K562 (cell line): ENCODE measurements around the gene SNX30. TPM values are rescaled to one million over a fixed set of nuclear protein-coding genes. Genes with fewer than 3 reads are reported as not detected.

Experiments
- ATAC-seq: fragments of 200-7000 bp; cut with Tn5 transposase; 3 replicates; pipeline ENCODE4 v1.9.1; 2020; ENCODE audit warnings: moderate library complexity
- BruUV-seq: library from RNA; stranded (reverse); fragments of 400-500 nt; replicated peaks from 2 replicates; lab custom pipeline; 2021; lab: Mats Ljungman, UMichigan
- CTCF ChIA-PET: fragments of 300-600 bp; formaldehyde crosslinking; extraction: SDS; loops from one replicate; lab custom pipeline; 2021; ENCODE audit warnings: low intra/inter-chr PET ratio; lab: Yijun Ruan, JAX
- POLR2A ChIA-PET: fragments of 300-600, 350-650 bp; sonication (Branson Sonifier 250); formaldehyde crosslinking; extraction: SDS; loops from one replicate; lab custom pipeline; 2021; ENCODE audit warnings: antibody characterized with exemption, inconsistent platforms; lab: Yijun Ruan, JAX
- DNase-seq, 4 experiments: peaks; one replicate each; pipeline versions ENCODE4 v3.0.0 to v3.0.0-alpha.2; 2011 to 2018; ENCODE audit warnings: low spot score in 3 of 4, mixed read lengths in 3 of 4; ENCODE audit errors: extremely low read depth in 1 of 4
- FAIRE-seq: peaks from 2 replicates; lab custom pipeline; 2011; peaks lifted over from hg19 to GRCh38; lab: Jason Lieb, UNC
- H2AFZ ChIP-seq: 2 replicates; pipeline ENCODE4 v1.6.0; 2011; ENCODE audit warnings: low read depth, low read length, control low read depth, inconsistent platforms
- H3K27ac ChIP-seq: fragments of 200-600 bp; 3 replicates; pipeline ENCODE4 v1.8.0; 2011; ENCODE audit warnings: low read depth, mild to moderate bottlenecking, control low read depth, inconsistent platforms, low read length, moderate library complexity, mixed read lengths; ENCODE audit errors: extremely low read depth
- H3K27me3 ChIP-seq, 2 experiments: fragments of 300-600 bp in 1 of 2; 2 replicates in 1 of 2; 3 replicates in 1 of 2; pipeline versions ENCODE4 v1.6.0 to v1.8.0; 2011; ENCODE audit warnings: inconsistent platforms in 2 of 2, low read length in 2 of 2, mild to moderate bottlenecking in 1 of 2, mixed read lengths in 1 of 2, moderate library complexity in 1 of 2; ENCODE audit not compliant: control insufficient read depth in 2 of 2, insufficient read depth in 2 of 2
- H3K36me3 ChIP-seq: fragments of 300-600 bp; 3 replicates; pipeline ENCODE4 v1.8.0; 2011; ENCODE audit warnings: mild to moderate bottlenecking, low read length, inconsistent platforms; ENCODE audit not compliant: control insufficient read depth, insufficient read depth
- H3K4me1 ChIP-seq, 2 experiments: fragments of 200-600 bp in 1 of 2; replicated peaks in 1 of 2; 2 replicates in 1 of 2; 3 replicates in 1 of 2; pipeline versions ENCODE4 v1.5.1 to v1.8.0; 2011; ENCODE audit warnings: inconsistent platforms in 2 of 2, low read length in 2 of 2, mild to moderate bottlenecking in 1 of 2, mixed read lengths in 1 of 2, moderate library complexity in 1 of 2; ENCODE audit not compliant: control insufficient read depth in 2 of 2, insufficient read depth in 2 of 2
- H3K4me2 ChIP-seq: 2 replicates; pipeline ENCODE4 v1.6.1; 2011; ENCODE audit warnings: low read length, control low read depth, inconsistent platforms, mixed read lengths; ENCODE audit not compliant: insufficient read depth
- H3K4me3 ChIP-seq: fragments of 200-600 bp; sonication (generic), shearing (Covaris generic); 2 replicates; pipeline ENCODE4 v1.5.1; 2016; ENCODE audit warnings: control low read depth, inconsistent platforms
- H3K79me2 ChIP-seq: fragments of 200-600 bp; 3 replicates; pipeline ENCODE4 v1.8.0; 2011; ENCODE audit warnings: low read length, inconsistent platforms; ENCODE audit not compliant: control insufficient read depth, insufficient read depth
- H3K9ac ChIP-seq, 2 experiments: 2 replicates each; pipeline versions ENCODE4 v1.6.0 to v1.6.1; 2011; ENCODE audit warnings: low read depth in 2 of 2, low read length in 2 of 2, control low read depth in 1 of 2, inconsistent platforms in 1 of 2, mild to moderate bottlenecking in 1 of 2, mixed read lengths in 1 of 2; ENCODE audit not compliant: insufficient read depth in 1 of 2
- H3K9me1 ChIP-seq: one replicate; pipeline ENCODE4 v1.6.0; 2011; ENCODE audit warnings: inconsistent platforms, mild to moderate bottlenecking, low read length, moderate library complexity; ENCODE audit not compliant: control insufficient read depth, insufficient read depth
- H3K9me3 ChIP-seq: replicated peaks from 2 replicates; pipeline ENCODE4 v1.5.1; 2011; ENCODE audit warnings: low read depth, low read length, inconsistent platforms; ENCODE audit not compliant: control insufficient read depth, insufficient read depth
- H4K20me1 ChIP-seq: replicated peaks from 2 replicates; pipeline ENCODE4 v1.6.1; 2011; ENCODE audit warnings: low read length, inconsistent platforms, mixed read lengths; ENCODE audit not compliant: control insufficient read depth, insufficient read depth
- ARNT ChIP-seq, 2 experiments: fragments of 450-650 bp; IDR thresholded peaks; 2 replicates each; pipeline ENCODE4 v1.6.1; 2016; ENCODE audit warnings: mild to moderate bottlenecking in 1 of 2
- ETV5 ChIP-seq: sonication (generic); formaldehyde crosslinking; IDR thresholded peaks from 2 replicates; pipeline ENCODE4 v1.4.0; 2020; ENCODE audit warnings: low read depth, mild to moderate bottlenecking, missing genetic modification reagents
- KDM4B ChIP-seq, 2 experiments: fragments of 450-650 bp in 1 of 2; sonication (generic) in 1 of 2; IDR thresholded peaks; 2 replicates each; pipeline ENCODE4 v1.6.1; 2016 to 2017; ENCODE audit warnings: borderline replicate concordance in 2 of 2, antibody characterized with exemption in 1 of 2, low read depth in 1 of 2, mild to moderate bottlenecking in 1 of 2
- NBN ChIP-seq: fragments of 450-650 bp; IDR thresholded peaks from 2 replicates; pipeline ENCODE4 v1.6.1; 2016; ENCODE audit warnings: low read depth, mild to moderate bottlenecking
- NR2C1 ChIP-seq, 2 experiments: fragments of 450-650 bp; IDR thresholded peaks; 2 replicates each; pipeline ENCODE4 v1.6.1; 2017; ENCODE audit warnings: mild to moderate bottlenecking in 2 of 2, antibody characterized with exemption in 1 of 2, inconsistent platforms in 1 of 2, missing compliant biosample characterization in 1 of 2, missing genetic modification characterization in 1 of 2
- ZFP1 ChIP-seq: fragments of 450-650 bp; formaldehyde crosslinking; IDR thresholded peaks from 2 replicates; pipeline ENCODE4 v1.4.0; 2020; ENCODE audit warnings: mild to moderate bottlenecking, mixed read lengths
- ZNF696 ChIP-seq: fragments of 250-450 bp; sonication (Bioruptor Pico); conservative IDR thresholded peaks from 2 replicates; pipeline ENCODE4 v1.4.0; 2020; ENCODE audit warnings: mild to moderate bottlenecking, moderate library complexity
- WGBS: fragments of 100-300 bp; shearing (Covaris generic); methylation state at CpG from one replicate; pipeline ENCODE4 v1.1.6; 2016; ENCODE audit warnings: low coverage, mixed read lengths; ENCODE audit not compliant: insufficient coverage; ENCODE audit errors: missing lambda C conversion rate; 5-methylcytosine and 5-hydroxymethylcytosine counted together
- in situ Hi-C: fragments of 300-500 bp; cut with MboI; formaldehyde crosslinking; loops from 4 replicates; pipeline ENCODE4 v1.15.0; 2018; ENCODE audit warnings: inconsistent platforms, mixed read lengths
- intact Hi-C: fragments of 100-400 bp; cut with micrococcal nuclease; formaldehyde crosslinking; loops from 2 replicates; pipeline ENCODE4 v1.14.2; 2022
- polyA plus RNA-seq, 8 experiments: library from polyadenylated mRNA; depleted of rRNA in 4 of 8; stranded (reverse) in 5 of 8; unstranded in 3 of 8; fragments of >200 nt; fragmentation: Nextera tagmentation in 2 of 8; fragmentation: Illumina TruSeq in 1 of 8; extraction: Ambion mirVana in 2 of 8; extraction: Trizol in 1 of 8; gene quantifications; 2 replicates each; pipeline versions ENCODE4 v1.2.1 to v1.2.3, GENCODE V29; 2011 to 2014; ENCODE audit warnings: inconsistent platforms in 1 of 8, missing spikeins in 1 of 8
- total RNA-seq, 7 experiments: library from RNA; depleted of rRNA in 6 of 7; stranded (reverse); fragments of >200 nt in 6 of 7; fragmentation: Illumina TruSeq in 2 of 7; extraction: Trizol in 2 of 7; gene quantifications; 2 replicates each; pipeline versions ENCODE4 v1.2.1 to v1.2.3, GENCODE V29; 2011 to 2021; ENCODE audit warnings: low replicate concordance in 1 of 7
- TF ChIP-seq, protein P1 (sequence below): fragments of 250-450 bp; sonication (Bioruptor Pico); IDR thresholded peaks from 2 replicates; pipeline ENCODE4 v1.5.0; 2020; ENCODE audit warnings: mild to moderate bottlenecking
- TF ChIP-seq, protein P2 (sequence below): sonication (generic); IDR thresholded peaks from 2 replicates; pipeline ENCODE4 v1.6.1; 2016
- TF ChIP-seq, protein P3 (sequence below), 2 experiments: fragments of 450-650 bp in 1 of 2; sonication (generic) in 1 of 2; formaldehyde crosslinking; conservative IDR thresholded peaks; 2 replicates each; pipeline versions ENCODE4 v1.4.0 to v1.8.1; 2020 to 2022; ENCODE audit warnings: mild to moderate bottlenecking in 1 of 2, missing genetic modification reagents in 1 of 2

SNX30 gene
- total and polyA plus RNA-seq, 9 of the 15 experiments (the other 6 are each of a cell fraction or from before 2014, with no cell fraction given): 0.76 to 5.9 (median 3.3) TPM

DNA sequence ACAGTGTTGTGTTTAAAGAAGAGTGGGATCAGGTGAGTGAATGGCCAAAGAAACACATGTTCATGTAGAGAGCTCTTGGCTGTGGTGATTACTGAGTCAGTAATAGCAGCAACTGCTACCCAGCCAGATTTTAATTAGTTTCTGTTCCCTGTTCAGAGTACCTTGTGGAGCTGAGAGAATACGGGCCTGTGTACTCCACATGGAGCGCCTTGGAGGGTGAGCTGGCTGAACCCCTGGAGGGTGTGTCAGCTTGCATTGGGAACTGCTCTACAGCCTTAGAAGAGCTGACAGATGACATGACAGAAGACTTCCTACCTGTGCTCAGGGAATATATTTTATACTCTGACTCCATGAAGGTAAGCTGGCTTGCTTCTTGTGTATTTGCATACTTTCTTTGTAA, 87.8 kb downstream of the SNX30 start:
- Histone ChIP-seq H3K9me1 (no peaks in the 10 kb centered on the region), H3K9me3 (no peaks in the 10 kb centered on the region), H3K27ac (no peak overlapping the region), H3K4me1 (no peaks in the 10 kb centered on the region), H3K9ac (no peak overlapping the region), H3K4me3 (no peak overlapping the region)
- POLR2A ChIA-PET: interaction anchor here (1.3 kb wide), 1 partner anchor 8 kb away, joined by 4 read pairs; no protein-coding TSS in a partner anchor
- in situ Hi-C loops: no loop called here
- DNase-seq (no peak), FAIRE-seq (no peak)
- BruUV-seq: no TSS peak
- TF ChIP-seq ETV5: no peak
- no peak for TF ChIP-seq ZNF696 (CRISPR knock-in tag)
- TF ChIP-seq, protein P1, sequence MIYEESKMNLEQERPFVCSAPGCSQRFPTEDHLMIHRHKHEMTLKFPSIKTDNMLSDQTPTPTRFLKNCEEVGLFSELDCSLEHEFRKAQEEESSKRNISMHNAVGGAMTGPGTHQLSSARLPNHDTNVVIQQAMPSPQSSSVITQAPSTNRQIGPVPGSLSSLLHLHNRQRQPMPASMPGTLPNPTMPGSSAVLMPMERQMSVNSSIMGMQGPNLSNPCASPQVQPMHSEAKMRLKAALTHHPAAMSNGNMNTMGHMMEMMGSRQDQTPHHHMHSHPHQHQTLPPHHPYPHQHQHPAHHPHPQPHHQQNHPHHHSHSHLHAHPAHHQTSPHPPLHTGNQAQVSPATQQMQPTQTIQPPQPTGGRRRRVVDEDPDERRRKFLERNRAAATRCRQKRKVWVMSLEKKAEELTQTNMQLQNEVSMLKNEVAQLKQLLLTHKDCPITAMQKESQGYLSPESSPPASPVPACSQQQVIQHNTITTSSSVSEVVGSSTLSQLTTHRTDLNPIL: no peak
- TF ChIP-seq NR2C1 (IDR thresholded peaks at IDR 0.05): no peak
- no peak for TF ChIP-seq NR2C1 (tag; IDR thresholded peaks at IDR 0.05)
- no peak for TF ChIP-seq NBN
- TF ChIP-seq ZFP1 (CRISPR knock-in tag): no peak
- TF ChIP-seq, protein P2, sequence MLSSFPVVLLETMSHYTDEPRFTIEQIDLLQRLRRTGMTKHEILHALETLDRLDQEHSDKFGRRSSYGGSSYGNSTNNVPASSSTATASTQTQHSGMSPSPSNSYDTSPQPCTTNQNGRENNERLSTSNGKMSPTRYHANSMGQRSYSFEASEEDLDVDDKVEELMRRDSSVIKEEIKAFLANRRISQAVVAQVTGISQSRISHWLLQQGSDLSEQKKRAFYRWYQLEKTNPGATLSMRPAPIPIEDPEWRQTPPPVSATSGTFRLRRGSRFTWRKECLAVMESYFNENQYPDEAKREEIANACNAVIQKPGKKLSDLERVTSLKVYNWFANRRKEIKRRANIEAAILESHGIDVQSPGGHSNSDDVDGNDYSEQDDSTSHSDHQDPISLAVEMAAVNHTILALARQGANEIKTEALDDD: no peak
- no peak for TF ChIP-seq ARNT (IDR thresholded peaks at IDR 0.05)
- TF ChIP-seq KDM4B (IDR thresholded peaks at IDR 0.05; ENCODE audit: borderline replicate concordance in 2 of 2, low read depth in 1 of 2): no peak
- TF ChIP-seq, protein P3, sequence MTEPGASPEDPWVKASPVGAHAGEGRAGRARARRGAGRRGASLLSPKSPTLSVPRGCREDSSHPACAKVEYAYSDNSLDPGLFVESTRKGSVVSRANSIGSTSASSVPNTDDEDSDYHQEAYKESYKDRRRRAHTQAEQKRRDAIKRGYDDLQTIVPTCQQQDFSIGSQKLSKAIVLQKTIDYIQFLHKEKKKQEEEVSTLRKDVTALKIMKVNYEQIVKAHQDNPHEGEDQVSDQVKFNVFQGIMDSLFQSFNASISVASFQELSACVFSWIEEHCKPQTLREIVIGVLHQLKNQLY (CRISPR knock-in tag; conservative IDR thresholded peaks at IDR 0.05): no peak
- TF ChIP-seq, all 486 proteins: peak for 0
- Histone ChIP-seq H3K79me2 (no peaks in the 10 kb centered on the region), H4K20me1 (no peaks in the 10 kb centered on the region), H3K27me3 (no peaks in the 10 kb centered on the region), H2AFZ (no peak overlapping the region), H3K36me3 (no peaks in the 10 kb centered on the region), H3K4me2 (no peak overlapping the region)
- no peak for ATAC-seq
- 96% methylated on average over 2 of the region's 2 CpGs for WGBS
- CTCF ChIA-PET: no interaction called here
- intact Hi-C loops: no loop called here
